H1 (cell line): ENCODE results near the gene RDM1. TPM values are rescaled to one million over a fixed set of nuclear protein-coding genes. Genes with fewer than 3 reads are reported as not detected.

Source experiments
- CHD2 ChIP-seq: IDR thresholded peaks from 2 replicates; pipeline ENCODE4 v1.6.1; 2012; ENCODE audit warnings: low read length, improper control_type of control experiment
- EZH2 ChIP-seq: fragments of 200-600 bp; sonication (generic); IDR thresholded peaks from 2 replicates; pipeline ENCODE4 v1.7.1; 2012; ENCODE audit warnings: low read depth, mild to moderate bottlenecking, moderate library complexity, low read length, inconsistent platforms; ENCODE audit not compliant: severe bottlenecking
- GABPA ChIP-seq: IDR thresholded peaks from 2 replicates; pipeline ENCODE4 v1.6.1; 2011; ENCODE audit warnings: mild to moderate bottlenecking, low read length, moderate library complexity, borderline replicate concordance; ENCODE audit not compliant: insufficient read depth
- GTF2F1 ChIP-seq: IDR thresholded peaks from 2 replicates; pipeline ENCODE4 v1.6.1; 2012; ENCODE audit warnings: low read depth, low read length, improper control_type of control experiment, borderline replicate concordance
- HDAC6 ChIP-seq: IDR thresholded peaks from one replicate; pipeline ENCODE4 v1.7.1; 2012; ENCODE audit warnings: low read depth, mild to moderate bottlenecking, inconsistent platforms, low read length, moderate library complexity
- KDM4A ChIP-seq: IDR thresholded peaks from one replicate; pipeline ENCODE4 v1.7.1; 2012; ENCODE audit warnings: low read depth, mild to moderate bottlenecking, moderate library complexity, low read length, inconsistent platforms; ENCODE audit not compliant: severe bottlenecking
- MAX ChIP-seq: IDR thresholded peaks from 2 replicates; pipeline ENCODE4 v1.6.1; 2012; ENCODE audit warnings: inconsistent platforms
- POLR2AphosphoS5 ChIP-seq: IDR thresholded peaks from 2 replicates; pipeline ENCODE4 v1.6.1; 2011; ENCODE audit warnings: low read depth, low read length
- RFX5 ChIP-seq: IDR thresholded peaks from 2 replicates; pipeline ENCODE4 v1.6.1; 2011; ENCODE audit warnings: low read depth, low read length, improper control_type of control experiment, borderline replicate concordance
- SP4 ChIP-seq: IDR thresholded peaks from 2 replicates; pipeline ENCODE4 v1.6.1; 2012; ENCODE audit warnings: low read length, inconsistent platforms
- SRF ChIP-seq: IDR thresholded peaks from 2 replicates; pipeline ENCODE4 v1.6.1; 2011; ENCODE audit warnings: mild to moderate bottlenecking, low read depth, low read length, moderate library complexity
- TAF1 ChIP-seq: IDR thresholded peaks from 2 replicates; pipeline ENCODE4 v1.6.1; 2011; ENCODE audit warnings: mild to moderate bottlenecking, low read depth, low read length
- polyA plus RNA-seq, 7 experiments: library from polyadenylated mRNA; depleted of rRNA in 3 of 7; stranded (reverse) in 5 of 7; unstranded in 2 of 7; fragments of >200 nt in 5 of 7; fragments of 200-250 nt in 2 of 7; gene quantifications; 1 replicate in 5 of 7; 2 replicates in 1 of 7; 4 replicates in 1 of 7; pipeline versions ENCODE4 v1.2.1 to v1.2.3, GENCODE V29; 2011 to 2013; ENCODE audit warnings: missing spikeins in 2 of 7, mixed read lengths in 2 of 7
- total RNA-seq: library from RNA; stranded (reverse); fragmentation: NEBNext Ultra II Directional; extraction: Animal tissue kit (Norgen Biotek cat#: 25700); gene quantifications from 2 replicates; pipeline ENCODE4 v1.2.1, GENCODE V29; 2021

The RDM1 gene
- total and polyA plus RNA-seq, 2 of the 8 experiments (the other 6 are each of a cell fraction or from before 2014, with no cell fraction given): 7.3 to 9.7 TPM

- no peak; the same call in 1 of the 2 replicates for TF ChIP-seq GTF2F1
- TF ChIP-seq TAF1: 0 out of 2 replicates have a peak, but pooled peaks have one; percentile 15
- TF ChIP-seq KDM4A: peak; percentile 95
- no peak for TF ChIP-seq SP4
- TF ChIP-seq EZH2: no peak
- no peak for TF ChIP-seq RFX5
- TF ChIP-seq CHD2: no peak
- TF ChIP-seq SRF: no peak
- peak; percentile 88 for TF ChIP-seq MAX
- no peak for TF ChIP-seq GABPA
- no peak for TF ChIP-seq HDAC6
- peak; percentile 53; the same call in 1 of the 2 replicates for TF ChIP-seq POLR2AphosphoS5
Observed at GRCh38 chr17:35930211-35931065, at the start of gene RDM1 (continued).
